SIG-M5 treated with dmso at 0.1 percent for 504 hours (cell line): ENCODE data around the gene ITPK1.
A peak's percentile ranks its signal among the peaks of the same experiment; 100 is the strongest.

Source experiments
- DNase-seq: peaks from one replicate; lab custom pipeline; 2025; ENCODE audit not compliant: unreplicated experiment; lab: John Stamatoyannopoulos, UW

The ITPK1 gene

GRCh38 chr14:93085911-93086310, 29.8 kb downstream of the ITPK1 start:
- DNase-seq, result no peak

- peak; percentile 13 for DNase-seq
Measured at GRCh38 chr14:93084866-93085857, 30.6 kb downstream of the ITPK1 start.

- no peak for DNase-seq
Measured at GRCh38 chr14:93084402-93084801, 31.3 kb downstream of the ITPK1 start.

DNA sequence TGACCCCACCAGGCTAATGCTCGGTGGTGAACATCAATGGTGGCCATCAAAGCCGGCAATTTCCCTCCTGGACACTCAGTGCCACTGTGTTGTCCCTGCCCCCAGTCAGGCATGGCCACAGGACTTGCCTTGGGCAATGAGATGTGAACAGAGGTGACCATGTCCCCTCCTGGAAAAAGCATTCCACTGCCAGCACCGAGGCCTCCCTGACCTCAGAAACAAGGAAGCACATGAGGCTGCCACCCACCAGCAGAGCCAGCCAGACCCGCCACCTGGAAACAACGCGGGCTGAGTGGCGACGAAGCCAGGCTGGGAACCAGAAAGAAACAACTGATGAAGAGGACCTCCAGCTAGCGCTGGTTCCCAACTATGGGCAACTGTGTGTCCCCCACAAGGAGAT, 31.8 kb downstream of the ITPK1 start:
- DNase-seq, result no peak

- no peak for DNase-seq
Measured at GRCh38 chr14:93082576-93083001, 33.1 kb downstream of the ITPK1 start.

- DNase-seq, result no peak
Measured at GRCh38 chr14:93081876-93082570, 33.7 kb downstream of the ITPK1 start.

DNA sequence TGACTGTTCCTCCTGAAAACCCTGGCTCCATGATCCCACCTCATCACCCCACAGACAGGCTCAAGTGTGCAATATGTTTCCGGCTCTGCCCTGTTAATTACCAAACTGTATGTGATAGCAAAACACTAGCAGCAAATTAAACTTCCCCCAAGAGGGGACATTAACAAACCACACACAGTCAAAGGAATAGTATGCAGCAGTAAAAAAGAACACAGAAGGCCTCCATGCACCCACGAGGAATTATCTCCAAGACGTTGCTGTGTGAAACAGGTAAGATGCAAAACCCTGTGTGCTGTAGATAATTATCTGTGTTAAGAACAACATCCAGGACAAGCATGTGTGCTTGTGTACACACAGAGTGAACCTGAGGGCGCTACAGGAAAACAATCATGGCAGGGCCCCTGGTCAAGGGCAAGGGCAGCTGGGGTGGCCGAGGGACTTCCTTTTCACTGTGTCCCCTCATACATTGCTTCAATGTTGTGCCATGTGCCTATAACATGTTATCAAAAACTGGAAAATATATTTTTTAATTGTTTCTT, 35.8 kb downstream of the ITPK1 start:
- DNase-seq, result no peak

DNA sequence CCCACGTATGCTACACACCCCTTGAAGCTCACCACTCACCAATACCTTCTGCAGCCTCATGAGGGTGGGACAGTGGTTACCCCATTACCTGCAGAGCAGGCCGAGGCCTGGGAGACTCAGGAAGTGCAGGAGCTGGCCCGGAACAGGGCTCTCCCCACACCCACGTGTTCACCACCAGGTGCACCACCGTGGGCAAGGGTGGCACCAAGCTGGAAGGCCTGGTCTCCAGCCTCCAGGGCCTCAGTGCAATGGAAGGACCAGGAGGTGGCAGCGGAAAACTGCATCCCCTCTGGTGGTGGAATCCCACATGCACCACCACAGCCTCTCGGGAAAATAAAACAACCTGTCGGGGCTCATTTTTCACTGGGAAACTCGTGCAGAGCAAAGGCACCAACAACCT, 36.4 kb downstream of the ITPK1 start:
- DNase-seq, result no peak

DNA sequence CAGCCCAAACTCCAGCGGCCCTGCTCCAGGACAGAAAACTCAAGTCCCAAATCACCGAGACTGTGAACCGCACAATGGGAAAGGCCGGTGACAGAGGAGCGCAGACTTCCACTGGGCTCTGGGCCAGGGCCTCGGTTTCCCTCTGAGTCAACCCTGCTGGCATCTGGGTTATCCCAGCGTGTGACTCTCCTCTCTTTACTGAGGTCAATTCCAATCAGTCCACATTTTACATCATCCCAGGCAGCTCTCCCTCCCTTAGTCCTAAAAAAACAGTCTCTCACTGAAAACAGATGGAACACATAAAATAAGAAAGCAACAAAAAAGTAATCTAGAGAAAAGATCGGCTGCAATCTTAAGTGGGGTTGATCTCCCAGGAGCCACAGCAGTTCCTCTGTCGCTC, 36.9 kb downstream of the ITPK1 start:
- DNase-seq, result no peak

GRCh38 chr14:93076755-93077154, 39.0 kb downstream of the ITPK1 start:
- no peak for DNase-seq

DNA sequence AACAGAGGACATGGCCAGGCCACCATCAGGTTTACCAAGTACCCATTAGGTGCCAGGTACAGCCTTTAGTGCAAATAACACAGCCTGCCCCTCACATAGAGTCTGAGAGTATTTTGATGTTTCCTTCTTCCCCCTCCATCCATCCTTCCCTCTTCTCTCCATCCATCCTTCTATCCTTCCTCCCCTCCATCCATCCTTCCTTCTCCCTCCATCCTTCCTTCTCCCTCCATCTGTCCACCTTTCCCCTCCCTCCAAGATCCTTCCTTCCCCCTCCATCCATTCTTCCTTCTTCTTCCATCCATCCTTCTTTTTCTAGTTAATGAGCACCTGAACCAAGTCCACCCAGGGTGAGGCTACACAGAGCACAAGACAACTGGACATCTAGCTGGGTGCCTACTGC, 39.8 kb downstream of the ITPK1 start:
- no peak for DNase-seq

DNA sequence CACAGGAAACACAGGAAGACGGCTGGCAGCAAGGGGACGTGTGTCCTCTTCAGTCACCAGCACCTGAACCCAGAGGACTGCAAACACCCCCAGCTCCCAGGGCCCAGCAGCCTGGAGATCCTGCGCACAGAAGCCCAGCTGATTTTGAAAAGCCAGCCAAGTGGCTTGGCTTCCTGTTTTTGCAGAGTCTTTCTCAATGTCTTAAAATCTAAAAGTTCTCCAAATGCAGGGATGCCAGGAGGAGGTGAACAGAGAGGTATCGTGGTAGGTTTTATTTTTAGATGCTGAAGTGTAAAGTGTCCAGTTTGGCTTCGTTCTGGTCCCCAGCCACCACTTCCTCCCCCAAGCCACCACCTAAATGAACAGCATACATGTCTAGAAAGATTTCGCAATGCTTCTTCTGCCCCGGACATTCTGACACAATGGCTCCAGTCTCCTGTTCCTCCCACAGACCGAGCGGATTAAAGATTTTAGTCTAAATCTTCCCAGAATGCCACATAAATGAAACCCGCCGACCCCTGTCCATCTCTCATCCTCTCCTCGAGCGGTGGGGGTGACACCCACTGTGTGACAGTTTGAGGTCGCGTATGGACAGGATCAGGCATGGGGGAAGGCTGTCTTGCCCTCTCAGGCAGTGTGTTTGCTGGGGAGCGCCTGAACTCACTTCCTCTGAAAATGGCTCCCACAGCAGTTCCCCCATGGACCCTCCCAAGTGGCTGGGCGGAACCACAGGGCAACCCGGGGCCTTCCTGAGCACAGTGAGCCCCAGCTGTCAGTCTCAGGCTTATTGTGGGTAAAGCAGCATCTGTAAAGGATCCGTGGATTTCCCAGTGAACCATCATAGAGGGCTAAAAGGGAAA, 41.6 kb downstream of the ITPK1 start:
- DNase-seq, result peak; percentile 94

- peak; percentile 46 for DNase-seq
Measured at GRCh38 chr14:93073358-93073707, 42.4 kb downstream of the ITPK1 start.

DNA sequence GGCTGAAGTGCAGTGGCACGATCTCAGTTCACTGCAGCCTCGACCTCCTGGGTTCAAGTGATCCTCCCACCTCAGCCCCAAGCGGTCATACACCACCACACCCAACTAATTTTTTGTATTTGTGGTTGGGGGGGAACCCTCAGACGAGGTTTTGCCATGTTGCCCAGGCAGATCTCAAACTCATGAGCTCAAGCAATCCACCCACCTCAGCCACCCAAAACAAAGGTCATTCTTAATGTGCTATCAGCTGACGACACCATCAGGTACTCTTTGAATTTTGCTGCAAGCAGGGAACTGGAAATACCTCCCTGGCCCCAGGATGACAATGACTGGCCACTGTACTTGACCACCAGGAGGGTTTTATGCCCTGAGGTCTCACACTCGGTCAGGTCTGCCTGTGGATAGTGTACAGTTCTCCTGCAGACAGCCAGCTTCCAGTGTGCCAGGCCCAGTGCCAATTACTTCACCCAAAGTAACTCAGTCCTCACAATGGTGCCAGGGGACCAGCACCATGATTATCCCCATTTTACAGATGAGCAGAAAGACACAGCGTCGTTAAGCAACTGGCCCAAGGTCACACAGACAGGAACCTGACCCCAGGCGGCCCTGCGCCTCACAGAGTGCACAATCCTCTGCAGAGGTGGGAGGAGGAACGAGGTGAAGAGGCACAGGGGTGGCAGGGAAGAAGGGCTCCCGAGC, 42.9 kb downstream of the ITPK1 start:
- DNase-seq, result no peak

GRCh38 chr14:93068711-93069110, 47.0 kb downstream of the ITPK1 start:
- no peak for DNase-seq

GRCh38 chr14:93067088-93067487, 48.6 kb downstream of the ITPK1 start:
- DNase-seq, result no peak

DNA sequence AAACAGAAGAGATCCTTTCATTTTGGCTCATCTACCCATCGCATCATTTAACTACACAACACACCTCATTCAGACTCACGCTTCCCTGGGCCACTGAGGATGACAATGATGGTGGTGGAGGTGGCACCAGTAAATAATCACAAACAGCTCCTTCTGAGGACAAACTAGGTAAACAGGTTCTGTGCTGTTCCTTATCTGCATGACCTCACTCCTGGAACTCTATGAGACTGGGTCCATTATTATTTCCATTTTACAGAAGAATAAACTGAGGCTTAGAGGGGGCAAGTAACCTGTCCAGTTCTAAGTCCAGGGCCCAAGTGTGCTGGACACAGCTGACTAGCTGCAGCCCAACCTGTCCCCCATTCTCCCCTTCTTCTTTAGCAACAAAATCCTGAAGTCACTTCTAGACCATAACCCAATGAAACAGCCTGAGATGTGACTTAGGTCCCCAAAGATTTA, 50.4 kb downstream of the ITPK1 start:
- DNase-seq, result no peak

GRCh38 chr14:93064411-93065271, 51.1 kb downstream of the ITPK1 start:
- no peak for DNase-seq

GRCh38 chr14:93063393-93063792, 52.3 kb downstream of the ITPK1 start:
- DNase-seq, result no peak
